ENCODE measurements around the gene AFAP1.

AFAP1 gene

DNA sequence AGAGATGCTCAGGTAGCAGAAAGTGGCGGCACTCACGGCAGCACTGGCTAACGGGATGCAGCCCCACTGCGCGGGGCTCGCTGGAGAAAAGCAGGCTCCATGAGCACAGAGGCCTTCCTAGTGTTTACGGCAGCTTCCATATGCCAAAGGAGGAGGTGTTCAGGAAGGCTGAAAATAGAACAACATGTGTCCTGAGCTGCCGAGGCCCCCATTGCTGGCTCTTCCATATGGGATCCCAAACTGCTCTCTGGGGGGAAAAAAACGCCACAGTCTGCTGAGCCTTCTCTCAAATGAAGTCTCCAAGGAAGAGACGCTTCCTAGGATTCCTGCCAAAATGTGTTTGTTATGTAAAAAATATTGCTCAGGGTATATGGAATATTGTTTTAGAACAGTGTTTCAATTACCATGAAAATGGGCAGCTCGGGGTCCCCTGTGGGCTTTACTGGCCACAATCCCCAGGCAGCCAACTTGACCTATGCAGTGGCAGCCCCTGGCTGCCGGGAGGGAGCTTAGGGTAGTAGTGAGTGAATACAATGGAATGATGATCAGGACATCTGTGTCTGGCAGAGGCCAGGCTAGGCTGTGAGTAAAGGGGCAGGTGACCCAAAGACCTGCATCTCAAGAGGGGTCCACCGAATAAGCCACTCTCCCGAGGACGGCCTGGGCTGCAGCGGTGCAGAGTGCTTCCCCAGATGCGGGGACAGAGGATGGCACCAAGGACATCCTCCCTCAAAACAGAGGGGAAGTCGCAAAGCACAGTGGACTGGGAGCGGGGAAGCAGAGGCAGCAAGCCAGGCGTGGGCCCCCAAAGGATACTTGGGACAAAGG, 170.1 kb downstream of the AFAP1 start:
- no peak for DNase-seq (ENCODE audit: low spot score)

DNA sequence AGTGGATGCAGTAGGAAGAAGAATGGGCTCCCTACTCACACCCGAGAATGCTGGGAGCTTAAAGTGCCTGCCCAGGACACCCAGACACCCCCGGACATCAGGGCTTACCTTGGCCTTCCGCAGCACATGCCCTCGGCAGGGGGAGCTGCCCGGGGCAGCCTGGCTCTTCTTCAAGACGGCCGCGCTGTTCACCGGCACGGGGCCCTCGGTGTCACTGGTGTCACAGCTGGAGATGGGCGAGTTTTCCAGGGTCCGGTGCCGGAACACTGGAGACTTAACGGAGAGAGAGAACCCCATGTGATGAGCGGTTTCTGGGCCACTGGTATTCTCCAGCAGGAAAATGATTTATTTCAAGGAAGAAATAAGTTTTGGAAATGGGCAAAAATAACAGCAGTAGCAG, 170.9 kb downstream of the AFAP1 start:
- no peak for DNase-seq (ENCODE audit: low spot score)

DNA sequence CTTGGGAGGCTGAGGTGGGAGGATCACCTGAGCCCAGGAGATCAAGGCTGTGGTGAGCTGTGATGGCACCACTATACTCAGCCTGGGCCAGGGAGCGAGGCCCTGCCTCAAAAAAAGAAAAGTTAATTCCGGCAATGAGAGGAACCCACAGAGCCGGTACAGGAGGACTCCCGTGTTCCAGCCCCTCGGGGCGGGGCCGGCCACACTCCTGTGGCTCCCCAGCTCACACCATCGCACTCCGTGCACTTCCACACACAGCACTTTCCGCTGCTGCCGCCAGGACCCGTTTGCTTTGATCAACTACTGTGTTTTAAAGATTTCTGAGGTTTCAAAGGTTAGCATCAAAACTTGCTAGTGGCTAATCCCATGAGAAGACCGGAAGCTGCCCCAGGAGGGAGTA, 171.7 kb downstream of the AFAP1 start:
- DNase-seq (ENCODE audit: low spot score): no peak

GRCh38 chr4:7767526-7767925, 172.1 kb downstream of the AFAP1 start:
- DNase-seq (ENCODE audit: low spot score): no peak

DNA sequence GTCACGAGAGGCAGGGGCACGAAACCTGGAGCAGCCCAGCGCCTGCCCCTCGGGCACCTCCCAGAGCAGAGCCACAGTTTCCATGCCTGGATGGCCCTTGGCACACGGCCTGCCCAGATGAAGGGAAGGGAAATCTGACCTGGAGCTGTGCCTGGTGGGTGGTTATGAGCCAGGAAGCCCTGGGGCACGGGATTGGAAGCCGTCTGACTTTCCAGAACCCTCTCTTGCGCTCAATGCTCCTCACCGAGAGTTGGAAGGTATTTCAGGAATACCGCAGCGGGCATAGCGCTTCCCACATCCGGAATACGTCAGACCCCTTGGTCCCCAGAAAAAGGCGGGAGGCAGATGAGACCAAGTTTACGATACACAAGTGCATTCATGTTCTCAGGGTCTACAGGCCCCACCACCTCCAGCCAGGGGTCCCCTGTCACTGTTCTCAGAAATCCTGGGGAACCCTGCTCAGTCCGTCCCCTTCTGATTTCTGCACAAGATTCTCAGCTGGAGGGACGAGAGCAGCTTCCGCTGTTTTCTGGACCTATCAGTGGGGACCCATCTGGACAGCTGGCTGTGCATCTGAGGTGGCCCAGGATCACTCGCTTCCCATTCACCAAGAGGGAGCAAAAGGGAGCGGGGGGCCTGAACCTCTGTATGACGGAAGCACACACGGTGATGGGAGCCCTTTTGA, 172.9 kb downstream of the AFAP1 start:
- no peak for DNase-seq (ENCODE audit: low spot score)

DNA sequence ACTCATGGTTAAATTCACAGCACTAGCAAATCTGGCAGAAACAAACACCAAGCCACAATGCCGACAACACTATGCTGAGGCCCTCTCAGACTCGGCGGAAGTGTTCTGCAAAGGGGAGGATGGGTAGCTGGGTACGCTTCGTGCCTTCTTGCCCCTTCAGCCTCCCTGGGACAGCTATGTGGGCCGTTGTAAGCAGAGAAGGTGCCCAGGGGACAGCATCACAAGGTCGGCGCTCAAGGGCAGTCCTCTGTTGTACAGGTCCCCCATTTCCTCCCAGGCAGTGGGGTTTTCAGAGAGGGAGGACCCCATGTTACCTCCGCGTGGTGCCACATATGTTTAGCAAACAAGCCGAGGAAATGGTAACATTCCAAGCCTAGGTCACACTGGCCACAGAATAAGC, 173.6 kb downstream of the AFAP1 start:
- no peak for DNase-seq (ENCODE audit: low spot score)

- no peak for DNase-seq (ENCODE audit: low spot score)
These were observed 174.0 kb downstream of the AFAP1 start for GRCh38 chr4:7765666-7766065.

GRCh38 chr4:7764466-7764865, 175.2 kb downstream of the AFAP1 start:
- DNase-seq (ENCODE audit: low spot score): no peak

DNA sequence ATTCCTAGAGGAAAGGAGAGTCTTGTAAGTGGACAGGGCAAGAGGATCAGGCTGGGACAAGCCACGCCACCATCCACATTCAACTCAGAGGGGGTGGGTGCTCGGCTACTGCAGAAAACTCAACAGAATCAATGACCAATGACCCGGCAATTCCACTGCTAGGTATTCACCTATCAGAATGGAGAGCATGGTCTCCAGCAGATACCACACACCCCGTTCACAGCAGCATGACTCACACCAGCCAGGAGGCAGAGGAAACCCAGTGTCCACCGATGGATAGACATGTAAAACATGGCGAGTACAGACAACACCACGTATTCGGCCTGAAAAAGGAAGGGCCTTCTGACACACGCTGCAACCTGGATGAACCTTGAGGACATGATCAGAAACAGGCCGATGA, 175.9 kb downstream of the AFAP1 start:
- no peak for DNase-seq (ENCODE audit: low spot score)

DNA sequence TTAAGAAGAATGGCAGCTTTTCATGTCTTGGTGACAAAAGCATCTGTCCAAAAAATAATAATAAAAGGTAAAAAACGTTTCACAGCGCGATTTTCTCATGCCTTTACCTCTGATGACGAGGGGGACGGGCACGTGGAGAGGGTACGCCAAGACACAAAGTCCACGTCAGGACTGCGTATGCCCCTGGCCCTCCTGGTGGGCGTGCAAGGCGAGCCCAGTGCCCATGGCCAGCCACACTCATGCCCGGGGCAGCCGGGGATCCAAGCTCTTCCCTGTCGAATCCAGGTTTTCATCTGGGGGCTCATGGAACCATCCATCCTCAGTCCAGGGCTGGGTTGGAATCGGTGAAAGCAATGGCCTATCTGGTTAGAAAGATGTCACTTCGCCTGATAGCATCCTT, 176.6 kb downstream of the AFAP1 start:
- no peak for DNase-seq (ENCODE audit: low spot score)

- DNase-seq (ENCODE audit: low spot score): no peak
These were observed 177.2 kb downstream of the AFAP1 start for GRCh38 chr4:7762376-7763030.

GRCh38 chr4:7761720-7762119, 177.9 kb downstream of the AFAP1 start:
- peak; percentile 90 for DNase-seq (ENCODE audit: low spot score)

GRCh38 chr4:7761312-7761711, 178.3 kb downstream of the AFAP1 start:
- DNase-seq (ENCODE audit: low spot score): no peak

- DNase-seq (ENCODE audit: low spot score): no peak
These were observed 179.0 kb downstream of the AFAP1 start for GRCh38 chr4:7760706-7761105.

DNA sequence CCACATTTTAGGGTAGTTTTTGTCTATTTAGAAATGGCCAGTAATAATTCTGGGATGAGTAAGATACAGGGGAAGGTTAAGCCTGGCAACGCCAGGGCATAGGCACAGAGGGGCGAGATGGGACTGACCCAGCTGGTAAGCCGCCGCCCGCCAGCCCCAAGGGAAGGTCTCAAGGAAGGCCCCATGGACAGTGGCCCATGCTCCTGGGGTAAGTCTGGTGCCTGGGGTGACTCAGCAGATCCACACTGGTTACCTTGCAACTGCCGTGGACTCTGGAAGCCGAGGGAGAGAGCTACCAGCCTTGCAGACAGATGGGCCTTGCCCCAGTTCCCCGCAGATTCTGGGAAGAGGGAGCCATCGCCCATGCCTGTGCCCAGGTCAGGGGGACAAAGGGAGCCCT, 179.4 kb downstream of the AFAP1 start:
- DNase-seq (ENCODE audit: low spot score): no peak

DNA sequence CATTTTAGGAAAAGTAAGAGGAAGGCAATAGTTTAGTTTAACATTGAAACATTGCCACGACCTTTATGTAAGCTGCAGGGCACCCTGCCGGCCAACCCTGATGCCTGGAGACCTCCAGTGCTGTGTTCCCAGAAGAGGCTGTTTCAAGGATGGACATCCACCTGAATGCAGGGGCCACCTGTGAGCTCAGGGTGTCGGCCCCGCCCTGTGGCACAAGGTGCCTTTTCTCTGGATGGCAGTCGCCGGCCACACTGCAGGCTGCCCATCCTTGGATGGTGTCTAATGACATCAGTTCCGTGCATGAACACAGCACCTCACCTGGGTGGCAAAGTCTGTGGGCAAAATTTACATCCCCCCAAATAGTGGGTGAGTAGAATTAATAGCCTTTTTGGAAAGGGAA, 180.0 kb downstream of the AFAP1 start:
- DNase-seq (ENCODE audit: low spot score): no peak

GRCh38 chr4:7759216-7759615, 180.4 kb downstream of the AFAP1 start:
- DNase-seq (ENCODE audit: low spot score): no peak

DNA sequence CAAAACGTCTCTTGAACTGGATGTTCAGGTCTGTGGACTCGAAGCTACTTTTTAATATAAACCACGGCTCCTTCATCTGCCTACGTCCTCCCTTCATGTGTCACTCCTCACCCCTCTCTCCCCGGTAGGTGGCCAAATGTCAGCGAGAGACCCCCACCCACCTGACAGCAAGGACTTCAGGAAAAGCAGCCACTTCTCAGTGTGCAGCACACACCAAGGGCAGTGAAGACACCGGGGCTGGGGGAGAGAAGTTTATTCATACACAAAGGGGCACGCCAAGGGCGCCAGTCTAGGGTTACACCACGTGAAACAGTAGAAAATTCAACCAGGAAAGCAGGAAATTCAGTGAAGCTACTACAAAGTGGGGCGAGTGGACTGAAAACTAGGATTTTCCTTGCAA, 181.2 kb downstream of the AFAP1 start:
- DNase-seq (ENCODE audit: low spot score): no peak

DNA sequence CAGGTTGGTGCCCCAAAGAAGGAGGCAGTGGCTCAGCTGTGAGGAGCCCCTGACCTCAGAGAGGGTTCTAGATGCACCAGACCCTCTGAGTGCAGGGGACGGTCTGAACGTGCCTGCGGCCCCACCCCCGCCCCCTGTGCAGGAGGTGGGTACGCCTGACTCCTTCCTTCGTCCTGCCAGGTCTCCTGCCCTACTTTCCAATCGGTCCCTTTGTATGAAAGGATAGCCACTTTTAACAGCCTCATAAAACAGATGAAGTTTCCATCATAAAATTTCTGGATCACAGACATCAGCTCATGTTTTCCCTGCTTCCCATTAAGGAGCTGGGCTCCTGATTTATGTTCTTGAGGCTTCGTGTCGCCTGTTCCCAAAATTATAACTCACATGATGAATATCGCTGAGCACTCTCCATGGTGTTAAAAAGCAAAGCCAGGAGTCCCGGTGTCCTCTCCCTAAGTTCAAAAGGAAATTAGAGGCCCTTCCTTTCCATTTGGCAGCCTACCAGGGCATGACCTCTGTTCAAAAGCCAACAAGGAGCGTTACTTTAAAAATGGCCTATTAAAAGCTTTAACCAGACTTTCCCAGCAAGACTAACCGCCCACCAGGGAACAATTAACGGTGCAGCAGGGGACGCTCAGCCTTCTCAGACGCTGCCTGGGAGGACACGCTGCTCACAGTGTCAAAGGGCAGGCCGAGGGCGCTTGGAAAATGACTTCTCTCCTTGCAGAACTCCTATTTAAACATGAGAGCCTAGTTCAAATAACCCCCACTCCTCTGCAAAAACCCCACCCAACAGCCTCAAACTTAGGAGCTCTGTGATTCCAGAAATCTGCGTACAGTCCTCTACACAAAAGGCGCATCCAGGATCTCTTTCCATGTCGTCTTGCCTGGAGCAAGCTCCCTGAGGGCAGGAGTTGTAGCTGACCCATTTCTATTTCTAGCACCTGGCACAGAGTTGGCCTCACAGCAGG, 181.9 kb downstream of the AFAP1 start:
- DNase-seq (ENCODE audit: low spot score): no peak

DNA sequence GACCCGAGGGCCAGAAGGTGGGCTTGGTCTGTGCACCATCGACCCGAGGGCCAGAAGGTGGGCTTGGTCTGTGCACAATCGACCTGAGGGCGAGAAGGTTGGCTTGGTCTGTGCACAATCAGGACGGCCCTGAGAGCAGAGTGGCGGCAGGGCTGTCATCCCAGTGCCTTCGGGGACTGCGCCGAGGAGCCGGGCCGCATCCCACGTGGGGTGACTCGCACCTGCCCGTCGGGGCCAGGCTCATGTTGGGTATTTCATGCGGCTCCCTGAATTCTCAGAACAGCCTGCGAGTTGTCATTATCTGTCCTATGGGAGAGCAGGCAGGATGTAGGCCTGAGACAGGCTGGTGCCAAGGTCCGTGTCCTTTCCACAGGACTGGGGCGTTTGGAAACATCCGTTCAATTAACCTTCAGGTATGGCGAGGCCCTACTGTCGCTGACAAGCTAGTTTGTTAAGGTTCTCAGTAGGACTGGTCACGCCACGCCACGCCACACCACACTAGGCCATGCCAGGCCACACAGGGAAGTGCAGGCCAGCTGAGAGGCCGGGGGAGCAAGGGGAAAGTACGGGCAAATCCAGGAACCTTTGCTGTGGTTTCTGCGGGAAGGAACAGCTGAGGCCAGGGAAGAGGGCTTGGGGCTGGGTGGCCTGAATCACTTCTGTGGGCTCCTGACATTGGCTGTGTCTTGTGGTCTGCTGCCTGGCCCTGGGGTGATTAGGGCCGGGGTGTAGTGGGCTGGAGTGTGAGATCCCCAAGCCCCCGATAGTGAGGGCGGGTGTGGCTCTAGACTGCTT, 182.9 kb downstream of the AFAP1 start:
- DNase-seq (ENCODE audit: low spot score): no peak

GRCh38 chr4:7756071-7756470, 183.6 kb downstream of the AFAP1 start:
- DNase-seq (ENCODE audit: low spot score): no peak

Data from iPS-NIHi11 (cell line).